GM12878 (cell line): Measurements from ENCODE around the gene DEXI. TPM values are rescaled to one million over a fixed set of nuclear protein-coding genes. Genes with fewer than 3 reads are reported as not detected.

Experiments used
- BMI1 ChIP-seq: fragments of 450-650 bp; IDR thresholded peaks from 2 replicates; pipeline ENCODE4 v1.6.1; 2016; ENCODE audit warnings: mild to moderate bottlenecking, moderate library complexity, borderline replicate concordance
- CBX3 ChIP-seq: fragments of 200-600 bp; sonication (generic); IDR thresholded peaks from 2 replicates; pipeline ENCODE4 v1.6.1; 2016; ENCODE audit warnings: low read depth, borderline replicate concordance
- CEBPB ChIP-seq, 2 experiments: fragments of 150-350 bp in 1 of 2; IDR thresholded peaks; 2 replicates each; pipeline ENCODE4 v1.6.1; 2012 to 2014; ENCODE audit warnings: low read depth in 2 of 2, low read length in 2 of 2, borderline replicate concordance in 1 of 2, inconsistent platforms in 1 of 2
- CREB1 ChIP-seq: IDR thresholded peaks from 2 replicates; pipeline ENCODE4 v1.6.1; 2012; ENCODE audit warnings: low read depth, mild to moderate bottlenecking, inconsistent platforms
- E2F8 ChIP-seq: fragments of 450-650 bp; IDR thresholded peaks from 2 replicates; pipeline ENCODE4 v1.6.1; 2018; ENCODE audit warnings: mild to moderate bottlenecking, low read depth, moderate library complexity; ENCODE audit not compliant: partially characterized antibody
- NFYA ChIP-seq: IDR thresholded peaks from 2 replicates; pipeline ENCODE4 v1.6.1; 2011; ENCODE audit warnings: low read depth, mild to moderate bottlenecking, low read length, improper control_type of control experiment, borderline replicate concordance
- NFYB ChIP-seq: IDR thresholded peaks from 2 replicates; pipeline ENCODE4 v1.6.1; 2011; ENCODE audit warnings: low read depth, mild to moderate bottlenecking, low read length, improper control_type of control experiment, moderate library complexity; ENCODE audit not compliant: insufficient read depth
- PAX8 ChIP-seq: fragments of 450-650 bp; IDR thresholded peaks from 2 replicates; pipeline ENCODE4 v1.6.1; 2017; ENCODE audit warnings: mild to moderate bottlenecking, moderate library complexity
- PKNOX1 ChIP-seq: fragments of 450-650 bp; IDR thresholded peaks from 2 replicates; pipeline ENCODE4 v1.6.1; 2016; ENCODE audit warnings: mild to moderate bottlenecking
- SMARCA5 ChIP-seq: fragments of 450-650 bp; IDR thresholded peaks from 2 replicates; pipeline ENCODE4 v1.6.1; 2017; ENCODE audit warnings: mild to moderate bottlenecking
- SMC3 ChIP-seq: IDR thresholded peaks from 2 replicates; pipeline ENCODE4 v1.6.1; 2011; ENCODE audit warnings: low read length, improper control_type of control experiment, borderline replicate concordance
- TCF12 ChIP-seq: IDR thresholded peaks from 2 replicates; pipeline ENCODE4 v1.6.1; 2011; ENCODE audit warnings: low read depth, mild to moderate bottlenecking, low read length
- TCF7 ChIP-seq: IDR thresholded peaks from 2 replicates; pipeline ENCODE4 v1.6.1; 2014; ENCODE audit warnings: antibody characterized with exemption, borderline replicate concordance
- ZNF274 ChIP-seq: IDR thresholded peaks from one replicate; pipeline ENCODE4 v1.8.0; 2011; ENCODE audit not compliant: insufficient read length, insufficient read depth
- polyA plus RNA-seq, 11 experiments: library from polyadenylated mRNA; depleted of rRNA in 4 of 11; unstranded in 6 of 11; stranded (reverse) in 5 of 11; fragments of >200 nt; fragmentation: Nextera tagmentation in 4 of 11; fragmentation: Illumina TruSeq in 1 of 11; extraction: Ambion mirVana in 4 of 11; extraction: Trizol in 1 of 11; gene quantifications; 1 replicate in 1 of 11; 2 replicates in 10 of 11; pipeline versions ENCODE4 v1.2.1 to v1.2.3, GENCODE V29; 2011 to 2016; ENCODE audit warnings: inconsistent platforms in 2 of 11, missing spikeins in 2 of 11, low read depth in 1 of 11
- total RNA-seq, 4 experiments: library from RNA; depleted of rRNA in 3 of 4; stranded (reverse); fragments of >200 nt in 3 of 4; fragmentation: Illumina TruSeq in 1 of 4; extraction: Trizol in 1 of 4; gene quantifications; 2 replicates each; pipeline versions ENCODE4 v1.2.1 to v1.2.3, GENCODE V29; 2013 to 2021
- TF ChIP-seq, protein P1 (sequence below): IDR thresholded peaks from 2 replicates; pipeline ENCODE4 v1.6.1; 2012; ENCODE audit warnings: improper control_type of control experiment, low read depth, low read length; ENCODE audit not compliant: insufficient replicate concordance
- TF ChIP-seq, protein P2 (sequence below): fragments of 450-650 bp; IDR thresholded peaks from 2 replicates; pipeline ENCODE4 v1.6.1; 2018; ENCODE audit warnings: borderline replicate concordance, mild to moderate bottlenecking; ENCODE audit not compliant: partially characterized antibody
- TF ChIP-seq, protein P3 (sequence below): IDR thresholded peaks from 2 replicates; pipeline ENCODE4 v1.6.1; 2012; ENCODE audit warnings: low read depth, low read length, improper control_type of control experiment

The DEXI gene
- total and polyA plus RNA-seq, 10 of the 15 experiments (the other 5 are each of a cell fraction or from before 2014, with no cell fraction given): 1.4 to 26.3 (median 18.4) TPM

DNA sequence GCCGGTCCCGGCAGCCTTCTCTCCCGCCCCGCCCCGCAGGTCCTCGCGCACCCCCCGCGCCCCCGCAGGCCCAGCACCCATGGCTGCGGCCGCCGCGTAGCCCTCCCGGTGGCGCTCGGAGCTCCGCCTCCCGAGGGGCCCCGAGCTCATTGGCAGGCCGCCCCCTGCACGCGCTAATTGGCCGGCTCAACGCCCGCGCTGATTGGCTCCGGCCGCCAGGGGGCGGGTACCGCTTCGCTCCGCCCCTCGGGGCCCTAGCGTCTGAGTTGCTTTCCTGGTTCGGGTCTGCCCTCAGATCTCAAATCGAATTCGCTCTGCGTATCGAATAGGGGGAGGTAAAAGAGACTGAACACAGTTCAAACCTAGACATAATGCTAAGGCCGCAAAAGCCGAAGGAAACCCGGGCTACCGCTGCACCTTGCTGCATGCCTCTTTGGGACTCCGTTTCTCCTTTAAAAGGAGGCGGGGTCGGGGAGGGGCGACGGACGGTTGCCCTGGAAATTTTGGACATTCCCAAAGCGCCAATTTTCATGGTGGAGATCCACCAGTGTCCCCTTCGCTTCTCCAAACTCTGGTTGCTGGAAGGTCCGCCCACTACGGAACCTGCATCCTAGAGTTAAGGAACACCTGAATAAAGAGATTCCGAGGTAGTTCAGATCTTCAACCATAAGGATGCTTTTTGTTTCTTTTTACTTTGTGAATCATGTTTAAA, at the start of gene DEXI (continued):
- TF ChIP-seq, protein P1, sequence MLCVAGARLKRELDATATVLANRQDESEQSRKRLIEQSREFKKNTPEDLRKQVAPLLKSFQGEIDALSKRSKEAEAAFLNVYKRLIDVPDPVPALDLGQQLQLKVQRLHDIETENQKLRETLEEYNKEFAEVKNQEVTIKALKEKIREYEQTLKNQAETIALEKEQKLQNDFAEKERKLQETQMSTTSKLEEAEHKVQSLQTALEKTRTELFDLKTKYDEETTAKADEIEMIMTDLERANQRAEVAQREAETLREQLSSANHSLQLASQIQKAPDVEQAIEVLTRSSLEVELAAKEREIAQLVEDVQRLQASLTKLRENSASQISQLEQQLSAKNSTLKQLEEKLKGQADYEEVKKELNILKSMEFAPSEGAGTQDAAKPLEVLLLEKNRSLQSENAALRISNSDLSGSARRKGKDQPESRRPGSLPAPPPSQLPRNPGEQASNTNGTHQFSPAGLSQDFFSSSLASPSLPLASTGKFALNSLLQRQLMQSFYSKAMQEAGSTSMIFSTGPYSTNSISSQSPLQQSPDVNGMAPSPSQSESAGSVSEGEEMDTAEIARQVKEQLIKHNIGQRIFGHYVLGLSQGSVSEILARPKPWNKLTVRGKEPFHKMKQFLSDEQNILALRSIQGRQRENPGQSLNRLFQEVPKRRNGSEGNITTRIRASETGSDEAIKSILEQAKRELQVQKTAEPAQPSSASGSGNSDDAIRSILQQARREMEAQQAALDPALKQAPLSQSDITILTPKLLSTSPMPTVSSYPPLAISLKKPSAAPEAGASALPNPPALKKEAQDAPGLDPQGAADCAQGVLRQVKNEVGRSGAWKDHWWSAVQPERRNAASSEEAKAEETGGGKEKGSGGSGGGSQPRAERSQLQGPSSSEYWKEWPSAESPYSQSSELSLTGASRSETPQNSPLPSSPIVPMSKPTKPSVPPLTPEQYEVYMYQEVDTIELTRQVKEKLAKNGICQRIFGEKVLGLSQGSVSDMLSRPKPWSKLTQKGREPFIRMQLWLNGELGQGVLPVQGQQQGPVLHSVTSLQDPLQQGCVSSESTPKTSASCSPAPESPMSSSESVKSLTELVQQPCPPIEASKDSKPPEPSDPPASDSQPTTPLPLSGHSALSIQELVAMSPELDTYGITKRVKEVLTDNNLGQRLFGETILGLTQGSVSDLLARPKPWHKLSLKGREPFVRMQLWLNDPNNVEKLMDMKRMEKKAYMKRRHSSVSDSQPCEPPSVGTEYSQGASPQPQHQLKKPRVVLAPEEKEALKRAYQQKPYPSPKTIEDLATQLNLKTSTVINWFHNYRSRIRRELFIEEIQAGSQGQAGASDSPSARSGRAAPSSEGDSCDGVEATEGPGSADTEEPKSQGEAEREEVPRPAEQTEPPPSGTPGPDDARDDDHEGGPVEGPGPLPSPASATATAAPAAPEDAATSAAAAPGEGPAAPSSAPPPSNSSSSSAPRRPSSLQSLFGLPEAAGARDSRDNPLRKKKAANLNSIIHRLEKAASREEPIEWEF: no peak
- TF ChIP-seq ZNF274: no peak
- no peak for TF ChIP-seq BMI1
- no peak for TF ChIP-seq SMARCA5
- no peak for TF ChIP-seq SMC3
- no peak for TF ChIP-seq PAX8
- TF ChIP-seq NFYB: peak; percentile 81
- no peak for TF ChIP-seq TCF7
- peak; percentile 66; the same call in 1 of the 2 replicates for TF ChIP-seq CREB1
- TF ChIP-seq TCF12: no peak
- peak; percentile 49 for TF ChIP-seq PKNOX1
- no peak for TF ChIP-seq CBX3
- no peak for TF ChIP-seq CEBPB (IDR thresholded peaks at IDR 0.05; ENCODE audit: borderline replicate concordance in 1 of 2, low read depth in 2 of 2, low read length in 2 of 2)
- TF ChIP-seq E2F8: no peak
- no peak for TF ChIP-seq NFYA
- TF ChIP-seq, protein P2, sequence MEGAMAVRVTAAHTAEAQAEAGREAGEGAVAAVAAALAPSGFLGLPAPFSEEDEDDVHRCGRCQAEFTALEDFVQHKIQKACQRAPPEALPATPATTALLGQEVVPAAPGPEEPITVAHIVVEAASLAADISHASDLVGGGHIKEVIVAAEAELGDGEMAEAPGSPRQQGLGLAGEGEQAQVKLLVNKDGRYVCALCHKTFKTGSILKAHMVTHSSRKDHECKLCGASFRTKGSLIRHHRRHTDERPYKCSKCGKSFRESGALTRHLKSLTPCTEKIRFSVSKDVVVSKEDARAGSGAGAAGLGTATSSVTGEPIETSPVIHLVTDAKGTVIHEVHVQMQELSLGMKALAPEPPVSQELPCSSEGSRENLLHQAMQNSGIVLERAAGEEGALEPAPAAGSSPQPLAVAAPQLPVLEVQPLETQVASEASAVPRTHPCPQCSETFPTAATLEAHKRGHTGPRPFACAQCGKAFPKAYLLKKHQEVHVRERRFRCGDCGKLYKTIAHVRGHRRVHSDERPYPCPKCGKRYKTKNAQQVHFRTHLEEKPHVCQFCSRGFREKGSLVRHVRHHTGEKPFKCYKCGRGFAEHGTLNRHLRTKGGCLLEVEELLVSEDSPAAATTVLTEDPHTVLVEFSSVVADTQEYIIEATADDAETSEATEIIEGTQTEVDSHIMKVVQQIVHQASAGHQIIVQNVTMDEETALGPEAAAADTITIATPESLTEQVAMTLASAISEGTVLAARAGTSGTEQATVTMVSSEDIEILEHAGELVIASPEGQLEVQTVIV: no peak
- TF ChIP-seq, protein P3, sequence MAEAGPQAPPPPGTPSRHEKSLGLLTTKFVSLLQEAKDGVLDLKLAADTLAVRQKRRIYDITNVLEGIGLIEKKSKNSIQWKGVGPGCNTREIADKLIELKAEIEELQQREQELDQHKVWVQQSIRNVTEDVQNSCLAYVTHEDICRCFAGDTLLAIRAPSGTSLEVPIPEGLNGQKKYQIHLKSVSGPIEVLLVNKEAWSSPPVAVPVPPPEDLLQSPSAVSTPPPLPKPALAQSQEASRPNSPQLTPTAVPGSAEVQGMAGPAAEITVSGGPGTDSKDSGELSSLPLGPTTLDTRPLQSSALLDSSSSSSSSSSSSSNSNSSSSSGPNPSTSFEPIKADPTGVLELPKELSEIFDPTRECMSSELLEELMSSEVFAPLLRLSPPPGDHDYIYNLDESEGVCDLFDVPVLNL: no peak
